ENCODE results near the gene TMPRSS4. TPM values are rescaled to one million over a fixed set of nuclear protein-coding genes. Genes with fewer than 3 reads are reported as not detected.

The TMPRSS4 gene
- total and polyA plus RNA-seq, 2 experiments from 2014 or later = 0.10 to 0.58 TPM

DNA sequence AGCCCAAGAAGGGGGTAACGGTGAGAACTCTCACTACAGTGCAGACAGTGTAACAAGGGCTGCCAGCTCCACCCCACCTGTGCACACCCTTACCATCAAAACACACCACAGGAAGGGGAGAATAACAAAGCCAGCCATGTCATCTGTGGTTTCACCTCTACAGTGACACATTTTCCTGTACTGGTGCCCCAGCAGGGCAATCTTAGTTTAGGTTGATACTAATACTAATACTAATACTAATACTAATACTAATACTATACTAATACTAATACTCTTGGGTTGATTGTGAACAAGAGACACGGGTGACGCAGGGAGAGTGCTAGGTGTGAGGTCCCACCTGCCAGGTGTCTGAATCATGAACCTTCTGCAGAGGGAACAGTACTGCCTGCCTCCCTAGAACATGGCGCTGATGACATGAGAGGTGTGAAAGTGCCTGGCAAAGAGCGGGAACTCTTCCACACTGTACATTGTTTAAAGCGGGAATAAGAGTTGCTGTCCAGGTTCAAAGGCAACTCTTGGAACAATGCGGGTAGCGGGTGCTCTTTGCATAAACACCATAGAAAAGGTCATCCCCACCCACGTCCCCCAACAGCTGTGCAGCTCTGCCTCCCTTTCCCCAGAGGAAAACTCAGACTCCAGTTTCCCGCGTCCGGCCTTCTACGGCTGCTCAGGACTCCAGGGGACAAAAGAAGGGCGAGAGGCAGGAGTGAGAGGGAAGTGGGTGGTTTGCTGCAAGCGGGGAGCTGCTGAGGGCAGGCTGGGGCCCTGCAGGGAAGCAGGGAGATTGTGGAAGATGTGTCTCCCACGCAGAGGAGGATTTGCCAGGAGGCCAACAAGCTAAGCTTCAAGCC lies 25.0 kb upstream of the TMPRSS4 start (continued):
- TF ChIP-seq, protein P1, sequence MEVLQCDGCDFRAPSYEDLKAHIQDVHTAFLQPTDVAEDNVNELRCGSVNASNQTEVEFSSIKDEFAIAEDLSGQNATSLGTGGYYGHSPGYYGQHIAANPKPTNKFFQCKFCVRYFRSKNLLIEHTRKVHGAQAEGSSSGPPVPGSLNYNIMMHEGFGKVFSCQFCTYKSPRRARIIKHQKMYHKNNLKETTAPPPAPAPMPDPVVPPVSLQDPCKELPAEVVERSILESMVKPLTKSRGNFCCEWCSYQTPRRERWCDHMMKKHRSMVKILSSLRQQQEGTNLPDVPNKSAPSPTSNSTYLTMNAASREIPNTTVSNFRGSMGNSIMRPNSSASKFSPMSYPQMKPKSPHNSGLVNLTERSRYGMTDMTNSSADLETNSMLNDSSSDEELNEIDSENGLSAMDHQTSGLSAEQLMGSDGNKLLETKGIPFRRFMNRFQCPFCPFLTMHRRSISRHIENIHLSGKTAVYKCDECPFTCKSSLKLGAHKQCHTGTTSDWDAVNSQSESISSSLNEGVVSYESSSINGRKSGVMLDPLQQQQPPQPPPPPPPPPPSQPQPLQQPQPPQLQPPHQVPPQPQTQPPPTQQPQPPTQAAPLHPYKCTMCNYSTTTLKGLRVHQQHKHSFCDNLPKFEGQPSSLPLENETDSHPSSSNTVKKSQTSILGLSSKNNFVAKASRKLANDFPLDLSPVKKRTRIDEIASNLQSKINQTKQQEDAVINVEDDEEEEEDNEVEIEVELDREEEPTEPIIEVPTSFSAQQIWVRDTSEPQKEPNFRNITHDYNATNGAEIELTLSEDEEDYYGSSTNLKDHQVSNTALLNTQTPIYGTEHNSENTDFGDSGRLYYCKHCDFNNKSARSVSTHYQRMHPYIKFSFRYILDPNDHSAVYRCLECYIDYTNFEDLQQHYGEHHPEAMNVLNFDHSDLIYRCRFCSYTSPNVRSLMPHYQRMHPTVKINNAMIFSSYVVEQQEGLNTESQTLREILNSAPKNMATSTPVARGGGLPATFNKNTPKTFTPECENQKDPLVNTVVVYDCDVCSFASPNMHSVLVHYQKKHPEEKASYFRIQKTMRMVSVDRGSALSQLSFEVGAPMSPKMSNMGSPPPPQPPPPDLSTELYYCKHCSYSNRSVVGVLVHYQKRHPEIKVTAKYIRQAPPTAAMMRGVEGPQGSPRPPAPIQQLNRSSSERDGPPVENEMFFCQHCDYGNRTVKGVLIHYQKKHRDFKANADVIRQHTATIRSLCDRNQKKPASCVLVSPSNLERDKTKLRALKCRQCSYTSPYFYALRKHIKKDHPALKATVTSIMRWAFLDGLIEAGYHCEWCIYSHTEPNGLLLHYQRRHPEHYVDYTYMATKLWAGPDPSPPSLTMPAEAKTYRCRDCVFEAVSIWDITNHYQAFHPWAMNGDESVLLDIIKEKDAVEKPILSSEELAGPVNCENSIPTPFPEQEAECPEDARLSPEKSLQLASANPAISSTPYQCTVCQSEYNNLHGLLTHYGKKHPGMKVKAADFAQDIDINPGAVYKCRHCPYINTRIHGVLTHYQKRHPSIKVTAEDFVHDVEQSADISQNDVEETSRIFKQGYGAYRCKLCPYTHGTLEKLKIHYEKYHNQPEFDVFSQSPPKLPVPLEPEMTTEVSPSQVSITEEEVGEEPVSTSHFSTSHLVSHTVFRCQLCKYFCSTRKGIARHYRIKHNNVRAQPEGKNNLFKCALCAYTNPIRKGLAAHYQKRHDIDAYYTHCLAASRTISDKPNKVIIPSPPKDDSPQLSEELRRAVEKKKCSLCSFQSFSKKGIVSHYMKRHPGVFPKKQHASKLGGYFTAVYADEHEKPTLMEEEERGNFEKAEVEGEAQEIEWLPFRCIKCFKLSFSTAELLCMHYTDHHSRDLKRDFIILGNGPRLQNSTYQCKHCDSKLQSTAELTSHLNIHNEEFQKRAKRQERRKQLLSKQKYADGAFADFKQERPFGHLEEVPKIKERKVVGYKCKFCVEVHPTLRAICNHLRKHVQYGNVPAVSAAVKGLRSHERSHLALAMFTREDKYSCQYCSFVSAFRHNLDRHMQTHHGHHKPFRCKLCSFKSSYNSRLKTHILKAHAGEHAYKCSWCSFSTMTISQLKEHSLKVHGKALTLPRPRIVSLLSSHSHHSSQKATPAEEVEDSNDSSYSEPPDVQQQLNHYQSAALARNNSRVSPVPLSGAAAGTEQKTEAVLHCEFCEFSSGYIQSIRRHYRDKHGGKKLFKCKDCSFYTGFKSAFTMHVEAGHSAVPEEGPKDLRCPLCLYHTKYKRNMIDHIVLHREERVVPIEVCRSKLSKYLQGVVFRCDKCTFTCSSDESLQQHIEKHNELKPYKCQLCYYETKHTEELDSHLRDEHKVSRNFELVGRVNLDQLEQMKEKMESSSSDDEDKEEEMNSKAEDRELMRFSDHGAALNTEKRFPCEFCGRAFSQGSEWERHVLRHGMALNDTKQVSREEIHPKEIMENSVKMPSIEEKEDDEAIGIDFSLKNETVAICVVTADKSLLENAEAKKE (CRISPR knock-in tag; IDR thresholded peaks at IDR 0.05) = no peak
- TF ChIP-seq POLR2AphosphoS5 (IDR thresholded peaks at IDR 0.05; ENCODE audit: low read depth) (no peak), EZH2 (IDR thresholded peaks at IDR 0.05; ENCODE audit: low read depth, unreplicated experiment) (no peak), STAT1 (IDR thresholded peaks at IDR 0.05; ENCODE audit: unreplicated experiment) (no peak)
- TF ChIP-seq, protein P2, sequence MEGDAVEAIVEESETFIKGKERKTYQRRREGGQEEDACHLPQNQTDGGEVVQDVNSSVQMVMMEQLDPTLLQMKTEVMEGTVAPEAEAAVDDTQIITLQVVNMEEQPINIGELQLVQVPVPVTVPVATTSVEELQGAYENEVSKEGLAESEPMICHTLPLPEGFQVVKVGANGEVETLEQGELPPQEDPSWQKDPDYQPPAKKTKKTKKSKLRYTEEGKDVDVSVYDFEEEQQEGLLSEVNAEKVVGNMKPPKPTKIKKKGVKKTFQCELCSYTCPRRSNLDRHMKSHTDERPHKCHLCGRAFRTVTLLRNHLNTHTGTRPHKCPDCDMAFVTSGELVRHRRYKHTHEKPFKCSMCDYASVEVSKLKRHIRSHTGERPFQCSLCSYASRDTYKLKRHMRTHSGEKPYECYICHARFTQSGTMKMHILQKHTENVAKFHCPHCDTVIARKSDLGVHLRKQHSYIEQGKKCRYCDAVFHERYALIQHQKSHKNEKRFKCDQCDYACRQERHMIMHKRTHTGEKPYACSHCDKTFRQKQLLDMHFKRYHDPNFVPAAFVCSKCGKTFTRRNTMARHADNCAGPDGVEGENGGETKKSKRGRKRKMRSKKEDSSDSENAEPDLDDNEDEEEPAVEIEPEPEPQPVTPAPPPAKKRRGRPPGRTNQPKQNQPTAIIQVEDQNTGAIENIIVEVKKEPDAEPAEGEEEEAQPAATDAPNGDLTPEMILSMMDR (conservative IDR thresholded peaks at IDR 0.05; ENCODE audit: low read depth in 2 of 2) = no peak
